ENCODE data around the gene SLIT3.

Gene SLIT3

DNA sequence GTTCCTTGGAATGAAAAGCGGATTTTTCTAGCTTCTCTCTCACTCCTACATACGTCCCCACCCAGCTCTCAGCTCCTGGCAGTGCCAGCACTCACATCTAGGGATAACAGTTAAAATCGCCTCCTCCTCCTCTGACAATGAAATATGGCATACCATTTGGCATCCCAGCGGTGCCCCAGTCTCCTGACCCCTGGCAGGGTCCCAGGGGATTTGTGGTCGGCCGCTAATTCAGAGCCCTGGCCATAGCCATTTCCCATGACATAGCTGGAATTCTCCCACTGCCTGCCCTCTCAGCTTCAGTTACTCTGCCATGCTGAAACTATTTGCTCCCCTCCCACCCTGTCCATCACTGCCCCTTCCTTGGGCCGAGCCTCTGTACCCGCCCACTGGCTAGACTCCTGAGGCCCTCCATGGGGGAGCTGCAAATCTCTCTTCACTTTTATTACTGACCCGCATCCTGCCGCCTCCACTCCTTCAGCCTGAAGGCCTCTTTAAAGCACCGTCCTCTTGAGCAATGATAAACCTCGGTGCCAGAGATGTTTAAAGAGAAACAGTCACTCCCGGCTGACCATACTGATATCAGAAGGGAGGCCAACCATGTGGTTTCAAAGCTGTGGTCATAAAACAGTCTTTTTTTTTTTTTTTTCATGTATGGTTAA lies 139.8 kb downstream of the SLIT3 start (continued):
- TF ChIP-seq, protein P1, sequence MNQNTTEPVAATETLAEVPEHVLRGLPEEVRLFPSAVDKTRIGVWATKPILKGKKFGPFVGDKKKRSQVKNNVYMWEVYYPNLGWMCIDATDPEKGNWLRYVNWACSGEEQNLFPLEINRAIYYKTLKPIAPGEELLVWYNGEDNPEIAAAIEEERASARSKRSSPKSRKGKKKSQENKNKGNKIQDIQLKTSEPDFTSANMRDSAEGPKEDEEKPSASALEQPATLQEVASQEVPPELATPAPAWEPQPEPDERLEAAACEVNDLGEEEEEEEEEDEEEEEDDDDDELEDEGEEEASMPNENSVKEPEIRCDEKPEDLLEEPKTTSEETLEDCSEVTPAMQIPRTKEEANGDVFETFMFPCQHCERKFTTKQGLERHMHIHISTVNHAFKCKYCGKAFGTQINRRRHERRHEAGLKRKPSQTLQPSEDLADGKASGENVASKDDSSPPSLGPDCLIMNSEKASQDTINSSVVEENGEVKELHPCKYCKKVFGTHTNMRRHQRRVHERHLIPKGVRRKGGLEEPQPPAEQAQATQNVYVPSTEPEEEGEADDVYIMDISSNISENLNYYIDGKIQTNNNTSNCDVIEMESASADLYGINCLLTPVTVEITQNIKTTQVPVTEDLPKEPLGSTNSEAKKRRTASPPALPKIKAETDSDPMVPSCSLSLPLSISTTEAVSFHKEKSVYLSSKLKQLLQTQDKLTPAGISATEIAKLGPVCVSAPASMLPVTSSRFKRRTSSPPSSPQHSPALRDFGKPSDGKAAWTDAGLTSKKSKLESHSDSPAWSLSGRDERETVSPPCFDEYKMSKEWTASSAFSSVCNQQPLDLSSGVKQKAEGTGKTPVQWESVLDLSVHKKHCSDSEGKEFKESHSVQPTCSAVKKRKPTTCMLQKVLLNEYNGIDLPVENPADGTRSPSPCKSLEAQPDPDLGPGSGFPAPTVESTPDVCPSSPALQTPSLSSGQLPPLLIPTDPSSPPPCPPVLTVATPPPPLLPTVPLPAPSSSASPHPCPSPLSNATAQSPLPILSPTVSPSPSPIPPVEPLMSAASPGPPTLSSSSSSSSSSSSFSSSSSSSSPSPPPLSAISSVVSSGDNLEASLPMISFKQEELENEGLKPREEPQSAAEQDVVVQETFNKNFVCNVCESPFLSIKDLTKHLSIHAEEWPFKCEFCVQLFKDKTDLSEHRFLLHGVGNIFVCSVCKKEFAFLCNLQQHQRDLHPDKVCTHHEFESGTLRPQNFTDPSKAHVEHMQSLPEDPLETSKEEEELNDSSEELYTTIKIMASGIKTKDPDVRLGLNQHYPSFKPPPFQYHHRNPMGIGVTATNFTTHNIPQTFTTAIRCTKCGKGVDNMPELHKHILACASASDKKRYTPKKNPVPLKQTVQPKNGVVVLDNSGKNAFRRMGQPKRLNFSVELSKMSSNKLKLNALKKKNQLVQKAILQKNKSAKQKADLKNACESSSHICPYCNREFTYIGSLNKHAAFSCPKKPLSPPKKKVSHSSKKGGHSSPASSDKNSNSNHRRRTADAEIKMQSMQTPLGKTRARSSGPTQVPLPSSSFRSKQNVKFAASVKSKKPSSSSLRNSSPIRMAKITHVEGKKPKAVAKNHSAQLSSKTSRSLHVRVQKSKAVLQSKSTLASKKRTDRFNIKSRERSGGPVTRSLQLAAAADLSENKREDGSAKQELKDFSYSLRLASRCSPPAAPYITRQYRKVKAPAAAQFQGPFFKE (tag by site-specific recombination; IDR thresholded peaks at IDR 0.05; ENCODE audit: borderline replicate concordance): no peak
- TF ChIP-seq ZNF555 (tag by site-specific recombination; conservative IDR thresholded peaks at IDR 0.05): no peak
- TF ChIP-seq ZNF521 (tag by site-specific recombination; IDR thresholded peaks at IDR 0.05): no peak
- no peak for TF ChIP-seq ZNF239 (tag by site-specific recombination; IDR thresholded peaks at IDR 0.05)
- TF ChIP-seq ZNF544 (tag by site-specific recombination; IDR thresholded peaks at IDR 0.05): no peak
- TF ChIP-seq ZNF561 (tag by site-specific recombination; IDR thresholded peaks at IDR 0.05; ENCODE audit: borderline replicate concordance): no peak
- TF ChIP-seq ZNF169 (tag by site-specific recombination; IDR thresholded peaks at IDR 0.05): no peak
- TF ChIP-seq, protein P2, sequence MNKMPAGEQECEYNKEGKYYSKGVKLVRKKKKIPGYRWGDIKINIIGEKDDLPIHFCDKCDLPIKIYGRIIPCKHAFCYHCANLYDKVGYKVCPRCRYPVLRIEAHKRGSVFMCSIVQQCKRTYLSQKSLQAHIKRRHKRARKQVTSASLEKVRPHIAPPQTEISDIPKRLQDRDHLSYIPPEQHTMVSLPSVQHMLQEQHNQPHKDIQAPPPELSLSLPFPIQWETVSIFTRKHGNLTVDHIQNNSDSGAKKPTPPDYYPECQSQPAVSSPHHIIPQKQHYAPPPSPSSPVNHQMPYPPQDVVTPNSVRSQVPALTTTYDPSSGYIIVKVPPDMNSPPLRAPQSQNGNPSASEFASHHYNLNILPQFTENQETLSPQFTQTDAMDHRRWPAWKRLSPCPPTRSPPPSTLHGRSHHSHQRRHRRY (tag by site-specific recombination; IDR thresholded peaks at IDR 0.05): no peak
- TF ChIP-seq ZNF37A (tag by site-specific recombination; IDR thresholded peaks at IDR 0.05): no peak
- TF ChIP-seq ZNF658 (tag by site-specific recombination; IDR thresholded peaks at IDR 0.05): no peak
- no peak for TF ChIP-seq ZNF133 (tag by site-specific recombination; IDR thresholded peaks at IDR 0.05)
- no peak for TF ChIP-seq GFI1B (tag by site-specific recombination; IDR thresholded peaks at IDR 0.05)
- TF ChIP-seq ZIC2 (tag by site-specific recombination; IDR thresholded peaks at IDR 0.05): peak; percentile 78
- TF ChIP-seq ZNF48 (tag by site-specific recombination; IDR thresholded peaks at IDR 0.05): no peak
- TF ChIP-seq ZNF140 (tag by site-specific recombination; IDR thresholded peaks at IDR 0.05): no peak
- TF ChIP-seq PRDM10 (tag by site-specific recombination; IDR thresholded peaks at IDR 0.05): no peak
- no peak for TF ChIP-seq ZNF184 (tag by site-specific recombination; IDR thresholded peaks at IDR 0.05)
- peak; percentile 35; the same call in 1 of the 2 replicates for TF ChIP-seq ZNF449 (tag by site-specific recombination; IDR thresholded peaks at IDR 0.05)
